H9 (cell line): ENCODE measurements around the gene ATAD2B. TPM values are rescaled to one million over a fixed set of nuclear protein-coding genes. Genes with fewer than 3 reads are reported as not detected.

Experiments
- DNase-seq: peaks from one replicate; pipeline ENCODE4 v3.0.0-alpha.2; 2017
- H2AFZ ChIP-seq: one replicate; pipeline ENCODE4 v1.6.1; 2013; ENCODE audit warnings: mild to moderate bottlenecking, low read length, control low read depth, moderate library complexity
- H2AK5ac ChIP-seq: 2 replicates; pipeline ENCODE4 v1.6.1; 2013; ENCODE audit warnings: low read length, control low read depth, mixed read lengths; ENCODE audit not compliant: insufficient read length
- H2BK120ac ChIP-seq: one replicate; pipeline ENCODE4 v1.6.1; 2013; ENCODE audit warnings: low read depth, mild to moderate bottlenecking, low read length, control low read depth, inconsistent platforms; ENCODE audit not compliant: poor library complexity, severe bottlenecking
- H2BK12ac ChIP-seq: 2 replicates; pipeline ENCODE4 v1.6.1; 2013; ENCODE audit warnings: low read length, control low read depth, mixed read lengths, low read depth; ENCODE audit not compliant: insufficient read length
- H2BK15ac ChIP-seq: 2 replicates; pipeline ENCODE4 v1.6.1; 2013; ENCODE audit warnings: low read depth, low read length, control low read depth
- H2BK20ac ChIP-seq: one replicate; pipeline ENCODE4 v1.6.1; 2013; ENCODE audit warnings: low read depth, mild to moderate bottlenecking, low read length, control low read depth, inconsistent platforms; ENCODE audit not compliant: poor library complexity, severe bottlenecking
- H2BK5ac ChIP-seq: 2 replicates; pipeline ENCODE4 v1.6.1; 2013; ENCODE audit warnings: low read length, control low read depth, mixed read lengths; ENCODE audit not compliant: insufficient read length
- H3K14ac ChIP-seq: 2 replicates; pipeline ENCODE4 v1.6.1; 2013; ENCODE audit warnings: low read length, control low read depth; ENCODE audit not compliant: insufficient read depth
- H3K18ac ChIP-seq: 2 replicates; pipeline ENCODE4 v1.6.1; 2013; ENCODE audit warnings: low read depth, mild to moderate bottlenecking, mixed read lengths, low read length, control low read depth; ENCODE audit not compliant: insufficient read length
- H3K23ac ChIP-seq: 2 replicates; pipeline ENCODE4 v1.6.1; 2013; ENCODE audit warnings: low read length, control low read depth, mixed read lengths, low read depth; ENCODE audit not compliant: insufficient read length
- H3K23me2 ChIP-seq: 2 replicates; pipeline ENCODE4 v1.6.1; 2013; ENCODE audit warnings: low read depth, mild to moderate bottlenecking, mixed read lengths, low read length, control low read depth; ENCODE audit not compliant: insufficient read length, poor library complexity, severe bottlenecking
- H3K27ac ChIP-seq: 2 replicates; pipeline ENCODE4 v1.5.1; 2013; ENCODE audit warnings: low read length, control low read depth, mixed read lengths, low read depth; ENCODE audit not compliant: insufficient read length
- H3K27me3 ChIP-seq: 2 replicates; pipeline ENCODE4 v1.6.1; 2013; ENCODE audit warnings: low read length, control low read depth, inconsistent platforms; ENCODE audit not compliant: insufficient read depth
- H3K4ac ChIP-seq: 2 replicates; pipeline ENCODE4 v1.6.1; 2013; ENCODE audit warnings: low read depth, mild to moderate bottlenecking, control low read depth, inconsistent platforms, low read length, moderate library complexity
- H3K4me1 ChIP-seq: 2 replicates; pipeline ENCODE4 v1.6.1; 2013; ENCODE audit warnings: low read length, control low read depth, inconsistent platforms; ENCODE audit not compliant: insufficient read depth
- H3K4me2 ChIP-seq: 2 replicates; pipeline ENCODE4 v1.6.1; 2013; ENCODE audit warnings: low read length, control low read depth, mixed read lengths; ENCODE audit not compliant: insufficient read length, insufficient read depth
- H3K56ac ChIP-seq: 2 replicates; pipeline ENCODE4 v1.6.1; 2013; ENCODE audit warnings: low read depth, mild to moderate bottlenecking, mixed read lengths, low read length, control low read depth; ENCODE audit not compliant: insufficient read length
- H3K79me1 ChIP-seq: 2 replicates; pipeline ENCODE4 v1.6.1; 2013; ENCODE audit warnings: low read depth, mild to moderate bottlenecking, moderate library complexity, low read length, control low read depth, inconsistent platforms; ENCODE audit not compliant: insufficient read depth, poor library complexity, severe bottlenecking
- H3K79me2 ChIP-seq: 2 replicates; pipeline ENCODE4 v1.6.1; 2013; ENCODE audit warnings: low read length, control low read depth, inconsistent platforms; ENCODE audit not compliant: insufficient read depth
- H3K9ac ChIP-seq: 2 replicates; pipeline ENCODE4 v1.6.1; 2013; ENCODE audit warnings: low read length, control low read depth, mixed read lengths; ENCODE audit not compliant: insufficient read length; ENCODE audit errors: extremely low read depth
- H3K9me3 ChIP-seq: one replicate; pipeline ENCODE4 v1.6.1; 2013; ENCODE audit warnings: low read depth, low read length, inconsistent platforms; ENCODE audit not compliant: control insufficient read depth
- H3T11ph ChIP-seq: one replicate; pipeline ENCODE4 v1.6.1; 2013; ENCODE audit warnings: mild to moderate bottlenecking, low read length, control low read depth, inconsistent platforms
- H4K20me1 ChIP-seq: one replicate; pipeline ENCODE4 v1.6.1; 2013; ENCODE audit not compliant: control insufficient read depth, insufficient read length, insufficient read depth
- H4K5ac ChIP-seq: 2 replicates; pipeline ENCODE4 v1.6.1; 2013; ENCODE audit warnings: low read depth, mild to moderate bottlenecking, mixed read lengths, low read length, control low read depth; ENCODE audit not compliant: insufficient read length
- H4K8ac ChIP-seq: replicated peaks from 2 replicates; pipeline ENCODE4 v1.6.1; 2013; ENCODE audit warnings: low read length, control low read depth, mixed read lengths, low read depth; ENCODE audit not compliant: insufficient read length
- H4K91ac ChIP-seq: 2 replicates; pipeline ENCODE4 v1.6.1; 2013; ENCODE audit warnings: low read depth, mild to moderate bottlenecking, moderate library complexity, mixed read lengths, low read length, control low read depth; ENCODE audit not compliant: insufficient read length
- H3K27ac Mint-ChIP-seq, 3 experiments: 2 replicates in 2 of 3; 3 replicates in 1 of 3; pipeline ENCODE4 v1.8.0; 2020 to 2021; ENCODE audit warnings: mixed read lengths in 3 of 3, mild to moderate bottlenecking in 1 of 3, moderate library complexity in 1 of 3
- H3K27me3 Mint-ChIP-seq: 2 replicates; pipeline ENCODE4 v1.8.0; 2021; ENCODE audit warnings: low read depth, mild to moderate bottlenecking, moderate library complexity, mixed read lengths
- H3K36me3 Mint-ChIP-seq, 3 experiments: 2 replicates in 2 of 3; 3 replicates in 1 of 3; pipeline ENCODE4 v1.8.0; 2020 to 2021; ENCODE audit warnings: low read depth in 3 of 3, mixed read lengths in 3 of 3; ENCODE audit not compliant: insufficient read depth in 1 of 3
- H3K4me1 Mint-ChIP-seq, 2 experiments: 2 replicates each; pipeline ENCODE4 v1.8.0; 2020; ENCODE audit warnings: mixed read lengths in 2 of 2
- H3K4me3 Mint-ChIP-seq, 2 experiments: 2 replicates in 1 of 2; 3 replicates in 1 of 2; pipeline ENCODE4 v1.8.0; 2020 to 2021; ENCODE audit warnings: mild to moderate bottlenecking in 2 of 2, mixed read lengths in 2 of 2, moderate library complexity in 1 of 2
- H3K9me3 Mint-ChIP-seq, 2 experiments: 2 replicates in 1 of 2; 3 replicates in 1 of 2; pipeline ENCODE4 v1.8.0; 2020; ENCODE audit warnings: mild to moderate bottlenecking in 2 of 2, mixed read lengths in 2 of 2, moderate library complexity in 1 of 2
- WGBS: extraction: QIAGEN DNeasy Blood & Tissue Kit; methylation state at CpG from one replicate; pipeline ENCODE4 v1.1.7; 2013; ENCODE audit warnings: missing lambda C conversion rate, low lambda C conversion rate, mixed read lengths; ENCODE audit not compliant: insufficient read length; ENCODE audit errors: extremely low coverage; 5-methylcytosine and 5-hydroxymethylcytosine counted together
- total RNA-seq: library from RNA; stranded (reverse); gene quantifications from 2 replicates; pipeline ENCODE4 v1.2.1, GENCODE V29; 2021
- TF ChIP-seq, protein P1 (sequence below): fragments of 200-600 bp; sonication (generic); conservative IDR thresholded peaks from 3 replicates; pipeline ENCODE4 v1.8.0; 2021; ENCODE audit warnings: antibody characterized with exemption, mild to moderate bottlenecking

Gene ATAD2B
- total RNA-seq, 1 experiment from 2014 or later, result 21.4 TPM

DNA sequence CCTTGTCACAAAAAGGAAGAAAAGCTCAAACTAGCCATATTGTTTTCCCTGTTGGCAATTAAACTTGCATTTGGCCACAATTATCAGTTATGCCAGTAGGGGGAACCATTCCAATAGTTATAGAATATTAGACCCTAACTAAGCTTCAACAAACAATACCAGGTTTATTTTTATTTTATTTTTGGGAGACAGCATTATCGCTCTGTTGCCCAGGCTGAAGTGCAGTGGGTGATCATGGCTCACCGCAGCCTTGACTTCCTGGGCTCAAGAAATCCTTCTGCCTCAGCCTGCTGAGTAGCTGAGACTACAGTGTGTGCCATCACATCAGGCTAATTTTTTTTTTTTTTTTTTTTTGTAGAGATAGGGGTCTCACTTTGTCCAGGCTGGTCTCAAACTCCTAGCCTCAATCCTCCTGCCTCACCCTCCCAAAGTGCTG, 102.1 kb downstream of the ATAD2B start:
- Histone ChIP-seq H3K4ac (no peak overlapping the region), H3K9me3 (no peaks in the 10 kb centered on the region), H3K79me2 (no peaks in the 10 kb centered on the region), H2BK15ac (no peak overlapping the region), H2BK5ac (no peak overlapping the region), H3K14ac (no peak overlapping the region), H4K5ac (no peak overlapping the region), H2AFZ (no peak overlapping the region), H3K18ac (no peak overlapping the region), H3K23ac (no peak overlapping the region), H3K23me2 (no peaks in the 10 kb centered on the region), H3K4me1 (no peaks in the 10 kb centered on the region), H3K27me3 (no peaks in the 10 kb centered on the region), H3K79me1 (no peaks in the 10 kb centered on the region), H3T11ph (no peak overlapping the region), H2BK120ac (no peak overlapping the region), H3K56ac (no peak overlapping the region), H3K4me2 (no peak overlapping the region), H4K91ac (no peak overlapping the region), H2AK5ac (no peak overlapping the region), H3K27ac (no peak overlapping the region), H2BK12ac (no peak overlapping the region), H3K9ac (no peak overlapping the region), H2BK20ac (no peak overlapping the region), H4K20me1 (no peaks in the 10 kb centered on the region), H4K8ac (no peak overlapping the region)
- Mint-ChIP-seq H3K36me3 (peaks cover 0 to 7% (median 3%) of the 10 kb centered on the region in 3 experiments; a peak in 2 of 7 replicates), H3K27ac (no peak overlapping the region), H3K27me3 (no peaks in the 10 kb centered on the region), H3K4me3 (no peak overlapping the region), H3K4me1 (no peaks in the 10 kb centered on the region), H3K9me3 (no peaks in the 10 kb centered on the region)
- DNase-seq, result no peak
- no CpG with 5 or more reads among the region's 2 CpGs for WGBS
- TF ChIP-seq, protein P1, sequence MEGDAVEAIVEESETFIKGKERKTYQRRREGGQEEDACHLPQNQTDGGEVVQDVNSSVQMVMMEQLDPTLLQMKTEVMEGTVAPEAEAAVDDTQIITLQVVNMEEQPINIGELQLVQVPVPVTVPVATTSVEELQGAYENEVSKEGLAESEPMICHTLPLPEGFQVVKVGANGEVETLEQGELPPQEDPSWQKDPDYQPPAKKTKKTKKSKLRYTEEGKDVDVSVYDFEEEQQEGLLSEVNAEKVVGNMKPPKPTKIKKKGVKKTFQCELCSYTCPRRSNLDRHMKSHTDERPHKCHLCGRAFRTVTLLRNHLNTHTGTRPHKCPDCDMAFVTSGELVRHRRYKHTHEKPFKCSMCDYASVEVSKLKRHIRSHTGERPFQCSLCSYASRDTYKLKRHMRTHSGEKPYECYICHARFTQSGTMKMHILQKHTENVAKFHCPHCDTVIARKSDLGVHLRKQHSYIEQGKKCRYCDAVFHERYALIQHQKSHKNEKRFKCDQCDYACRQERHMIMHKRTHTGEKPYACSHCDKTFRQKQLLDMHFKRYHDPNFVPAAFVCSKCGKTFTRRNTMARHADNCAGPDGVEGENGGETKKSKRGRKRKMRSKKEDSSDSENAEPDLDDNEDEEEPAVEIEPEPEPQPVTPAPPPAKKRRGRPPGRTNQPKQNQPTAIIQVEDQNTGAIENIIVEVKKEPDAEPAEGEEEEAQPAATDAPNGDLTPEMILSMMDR, result peak; percentile 78
